K562 (cell line): ENCODE results near the gene TMED6. TPM values are rescaled to one million over a fixed set of nuclear protein-coding genes. Genes with fewer than 3 reads are reported as not detected.

Experiments
- ARID1B ChIP-seq: fragments of 450-650 bp; IDR thresholded peaks from 2 replicates; pipeline ENCODE4 v1.6.1; 2016; ENCODE audit warnings: antibody characterized with exemption, mild to moderate bottlenecking, inconsistent platforms
- FOS ChIP-seq: IDR thresholded peaks from 3 replicates; pipeline ENCODE4 v1.6.1; 2011; ENCODE audit not compliant: insufficient read length; ENCODE audit errors: extremely low read depth
- FOXK1 ChIP-seq: sonication (generic); formaldehyde crosslinking; IDR thresholded peaks from 2 replicates; pipeline ENCODE4 v1.8.0; 2022; ENCODE audit warnings: missing genetic modification reagents, mild to moderate bottlenecking, borderline replicate concordance
- FUS ChIP-seq: fragments of 200-400 bp; formaldehyde crosslinking; optimal IDR thresholded peaks from 2 replicates; pipeline ENCODE3; 2017; ENCODE audit warnings: low read depth, low read length
- GABPB2 ChIP-seq: fragments of 250-450 bp; sonication (Bioruptor Pico); conservative IDR thresholded peaks from 2 replicates; pipeline ENCODE4 v1.5.1; 2021; ENCODE audit warnings: mild to moderate bottlenecking
- HMG20A ChIP-seq: fragments of 450-650 bp; formaldehyde crosslinking; conservative IDR thresholded peaks from 2 replicates; pipeline ENCODE4 v1.4.0; 2020; ENCODE audit warnings: mild to moderate bottlenecking, mixed read lengths
- KAT7 ChIP-seq: sonication (generic); formaldehyde crosslinking; IDR thresholded peaks from 2 replicates; pipeline ENCODE4 v1.8.0; 2022; ENCODE audit warnings: missing genetic modification reagents, mild to moderate bottlenecking, borderline replicate concordance
- KDM5B ChIP-seq: fragments of 200-600 bp; sonication (generic); IDR thresholded peaks from 2 replicates; pipeline ENCODE4 v1.6.1; 2012; ENCODE audit warnings: low read depth, mild to moderate bottlenecking, moderate library complexity, low read length, control low read depth, inconsistent platforms; ENCODE audit not compliant: insufficient replicate concordance
- MCM3 ChIP-seq: fragments of 450-650 bp; IDR thresholded peaks from 2 replicates; pipeline ENCODE4 v1.6.1; 2016
- MEIS2 ChIP-seq: fragments of 450-650 bp; IDR thresholded peaks from 2 replicates; pipeline ENCODE4 v1.6.1; 2014; ENCODE audit warnings: mild to moderate bottlenecking; ENCODE audit not compliant: partially characterized antibody
- PML ChIP-seq: IDR thresholded peaks from 2 replicates; pipeline ENCODE4 v1.6.1; 2012; ENCODE audit warnings: low read length, inconsistent platforms
- POLR2B ChIP-seq: fragments of 450-650 bp; IDR thresholded peaks from 2 replicates; pipeline ENCODE4 v1.6.1; 2018; ENCODE audit warnings: low read depth; ENCODE audit not compliant: partially characterized antibody
- RBFOX2 ChIP-seq: fragments of 200-400 bp; formaldehyde crosslinking; IDR thresholded peaks from 2 replicates; pipeline ENCODE4 v1.6.1; 2017; ENCODE audit warnings: low read depth, mild to moderate bottlenecking, low read length, moderate library complexity
- RFX7 ChIP-seq: fragments of 250-450 bp; sonication (Bioruptor Pico); IDR thresholded peaks from 2 replicates; pipeline ENCODE4 v1.5.1; 2021; ENCODE audit warnings: mild to moderate bottlenecking
- SIN3B ChIP-seq: fragments of 450-650 bp; IDR thresholded peaks from 2 replicates; pipeline ENCODE4 v1.6.1; 2017; ENCODE audit warnings: low read depth, mild to moderate bottlenecking, moderate library complexity
- SMAD2 ChIP-seq: fragments of 150-350 bp; IDR thresholded peaks from 2 replicates; pipeline ENCODE4 v1.6.1; 2014; ENCODE audit warnings: low read depth, mild to moderate bottlenecking, low read length
- SOX6 ChIP-seq: fragments of 450-650 bp; IDR thresholded peaks from 2 replicates; pipeline ENCODE4 v1.6.1; 2014; ENCODE audit warnings: mild to moderate bottlenecking
- SREBF1 ChIP-seq: fragments of 150-350 bp; IDR thresholded peaks from 2 replicates; pipeline ENCODE4 v1.6.1; 2014; ENCODE audit warnings: antibody characterized with exemption, low read depth, low read length, borderline replicate concordance
- ZKSCAN3 ChIP-seq: fragments of 250-450 bp; sonication (Bioruptor Pico); IDR thresholded peaks from 2 replicates; pipeline ENCODE4 v1.4.0; 2020
- ZNF384 ChIP-seq: IDR thresholded peaks from 2 replicates; pipeline ENCODE4 v1.6.1; 2012; ENCODE audit warnings: low read depth, low read length, improper control_type of control experiment
- ZNF41 ChIP-seq: fragments of 250-450 bp; sonication (Bioruptor Pico); conservative IDR thresholded peaks from 2 replicates; pipeline ENCODE4 v1.4.0; 2020; ENCODE audit warnings: mild to moderate bottlenecking
- ZNF561 ChIP-seq: fragments of 450-650 bp; formaldehyde crosslinking; conservative IDR thresholded peaks from 2 replicates; pipeline ENCODE4 v1.4.0; 2020; ENCODE audit warnings: mild to moderate bottlenecking, moderate library complexity
- ZNF584 ChIP-seq: fragments of 200-800 bp; sonication (Bioruptor generic); IDR thresholded peaks from 2 replicates; pipeline ENCODE4 v1.6.1; 2016; ENCODE audit warnings: low read depth, mild to moderate bottlenecking, missing genetic modification characterization, missing compliant biosample characterization
- ZNF766 ChIP-seq: fragments of 200-800 bp; sonication (Bioruptor generic); conservative IDR thresholded peaks from 2 replicates; pipeline ENCODE4 v1.6.1; 2016; ENCODE audit warnings: missing genetic modification characterization, missing compliant biosample characterization
- ZNF778 ChIP-seq: fragments of 450-650 bp; formaldehyde crosslinking; IDR thresholded peaks from 2 replicates; pipeline ENCODE4 v1.4.0; 2020; ENCODE audit warnings: mild to moderate bottlenecking, moderate library complexity
- ZZZ3 ChIP-seq: fragments of 450-650 bp; IDR thresholded peaks from 2 replicates; pipeline ENCODE4 v1.6.1; 2016; ENCODE audit warnings: antibody characterized with exemption, mild to moderate bottlenecking, moderate library complexity
- polyA plus RNA-seq, 8 experiments: library from polyadenylated mRNA; depleted of rRNA in 4 of 8; stranded (reverse) in 5 of 8; unstranded in 3 of 8; fragments of >200 nt; fragmentation: Nextera tagmentation in 2 of 8; fragmentation: Illumina TruSeq in 1 of 8; extraction: Ambion mirVana in 2 of 8; extraction: Trizol in 1 of 8; gene quantifications; 2 replicates each; pipeline versions ENCODE4 v1.2.1 to v1.2.3, GENCODE V29; 2011 to 2014; ENCODE audit warnings: inconsistent platforms in 1 of 8, missing spikeins in 1 of 8
- total RNA-seq, 7 experiments: library from RNA; depleted of rRNA in 6 of 7; stranded (reverse); fragments of >200 nt in 6 of 7; fragmentation: Illumina TruSeq in 2 of 7; extraction: Trizol in 2 of 7; gene quantifications; 2 replicates each; pipeline versions ENCODE4 v1.2.1 to v1.2.3, GENCODE V29; 2011 to 2021; ENCODE audit warnings: low replicate concordance in 1 of 7
- TF ChIP-seq, protein P1 (sequence below): sonication (generic); formaldehyde crosslinking; IDR thresholded peaks from 2 replicates; pipeline ENCODE4 v1.8.1; 2022; ENCODE audit warnings: missing genetic modification reagents
- TF ChIP-seq, protein P2 (sequence below): fragments of 450-650 bp; formaldehyde crosslinking; IDR thresholded peaks from 2 replicates; pipeline ENCODE4 v1.4.0; 2020; ENCODE audit warnings: mild to moderate bottlenecking, moderate library complexity
- TF ChIP-seq, protein P3 (sequence below): fragments of 250-450 bp; sonication (Bioruptor Pico); IDR thresholded peaks from 2 replicates; pipeline ENCODE4 v1.8.0; 2022; ENCODE audit warnings: moderate library complexity, mild to moderate bottlenecking, inconsistent platforms

The TMED6 gene
- total and polyA plus RNA-seq, 9 of the 15 experiments (the other 6 are each of a cell fraction or from before 2014, with no cell fraction given) = 0.14 to 0.45 (median 0.25) TPM; not detected in 2

- TF ChIP-seq ZNF778 (CRISPR knock-in tag) (no peak), FOS (no peak), ARID1B (no peak), ZNF766 (CRISPR knock-in tag) (peak; percentile 52; the same call in 1 of the 2 replicates), RFX7 (CRISPR knock-in tag) (no peak), ZZZ3 (no peak), PML (peak; percentile 47; the same call in 1 of the 2 replicates), ZNF384 (no peak), ZKSCAN3 (CRISPR knock-in tag) (no peak), MCM3 (no peak), SIN3B (peak; percentile 84; the same call in 1 of the 2 replicates), RBFOX2 (peak; percentile 95), HMG20A (CRISPR knock-in tag) (no peak), FUS (peak; percentile 59), ZNF41 (no peak), POLR2B (peak; percentile 91), MEIS2 (peak; percentile 6), SMAD2 (no peak), ZNF561 (CRISPR knock-in tag) (no peak), ZNF584 (CRISPR knock-in tag) (no peak), GABPB2 (CRISPR knock-in tag) (no peak), SREBF1 (no peak), KDM5B (peak; percentile 72), FOXK1 (CRISPR knock-in tag) (no peak), SOX6 (no peak), KAT7 (CRISPR knock-in tag) (no peak; the same call in 1 of the 2 replicates)
- TF ChIP-seq, protein P1, sequence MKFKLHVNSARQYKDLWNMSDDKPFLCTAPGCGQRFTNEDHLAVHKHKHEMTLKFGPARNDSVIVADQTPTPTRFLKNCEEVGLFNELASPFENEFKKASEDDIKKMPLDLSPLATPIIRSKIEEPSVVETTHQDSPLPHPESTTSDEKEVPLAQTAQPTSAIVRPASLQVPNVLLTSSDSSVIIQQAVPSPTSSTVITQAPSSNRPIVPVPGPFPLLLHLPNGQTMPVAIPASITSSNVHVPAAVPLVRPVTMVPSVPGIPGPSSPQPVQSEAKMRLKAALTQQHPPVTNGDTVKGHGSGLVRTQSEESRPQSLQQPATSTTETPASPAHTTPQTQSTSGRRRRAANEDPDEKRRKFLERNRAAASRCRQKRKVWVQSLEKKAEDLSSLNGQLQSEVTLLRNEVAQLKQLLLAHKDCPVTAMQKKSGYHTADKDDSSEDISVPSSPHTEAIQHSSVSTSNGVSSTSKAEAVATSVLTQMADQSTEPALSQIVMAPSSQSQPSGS (CRISPR knock-in tag) = no peak
- TF ChIP-seq, protein P2, sequence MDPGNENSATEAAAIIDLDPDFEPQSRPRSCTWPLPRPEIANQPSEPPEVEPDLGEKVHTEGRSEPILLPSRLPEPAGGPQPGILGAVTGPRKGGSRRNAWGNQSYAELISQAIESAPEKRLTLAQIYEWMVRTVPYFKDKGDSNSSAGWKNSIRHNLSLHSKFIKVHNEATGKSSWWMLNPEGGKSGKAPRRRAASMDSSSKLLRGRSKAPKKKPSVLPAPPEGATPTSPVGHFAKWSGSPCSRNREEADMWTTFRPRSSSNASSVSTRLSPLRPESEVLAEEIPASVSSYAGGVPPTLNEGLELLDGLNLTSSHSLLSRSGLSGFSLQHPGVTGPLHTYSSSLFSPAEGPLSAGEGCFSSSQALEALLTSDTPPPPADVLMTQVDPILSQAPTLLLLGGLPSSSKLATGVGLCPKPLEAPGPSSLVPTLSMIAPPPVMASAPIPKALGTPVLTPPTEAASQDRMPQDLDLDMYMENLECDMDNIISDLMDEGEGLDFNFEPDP (CRISPR knock-in tag) = no peak
- TF ChIP-seq, protein P3, sequence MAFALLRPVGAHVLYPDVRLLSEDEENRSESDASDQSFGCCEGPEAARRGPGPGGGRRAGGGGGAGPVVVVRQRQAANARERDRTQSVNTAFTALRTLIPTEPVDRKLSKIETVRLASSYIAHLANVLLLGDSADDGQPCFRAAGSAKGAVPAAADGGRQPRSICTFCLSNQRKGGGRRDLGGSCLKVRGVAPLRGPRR = no peak
These were observed 21.1 kb downstream of the TMED6 start, which contains the start of gene PDF (continued) for GRCh38 chr16:69330286-69331109.
